HG03103 (cell line): ENCODE measurements around the gene KIAA1549.

ENCODE experiments used
- ATAC-seq: cut with Tn5 transposase; IDR thresholded peaks from one replicate; pipeline ENCODE4 v1.9.1; 2021; ENCODE audit warnings: low read depth; ENCODE audit not compliant: unreplicated experiment

The KIAA1549 gene

GRCh38 chr7:138913783-138914182, 67.4 kb downstream of the KIAA1549 start:
- ATAC-seq, result no peak

DNA sequence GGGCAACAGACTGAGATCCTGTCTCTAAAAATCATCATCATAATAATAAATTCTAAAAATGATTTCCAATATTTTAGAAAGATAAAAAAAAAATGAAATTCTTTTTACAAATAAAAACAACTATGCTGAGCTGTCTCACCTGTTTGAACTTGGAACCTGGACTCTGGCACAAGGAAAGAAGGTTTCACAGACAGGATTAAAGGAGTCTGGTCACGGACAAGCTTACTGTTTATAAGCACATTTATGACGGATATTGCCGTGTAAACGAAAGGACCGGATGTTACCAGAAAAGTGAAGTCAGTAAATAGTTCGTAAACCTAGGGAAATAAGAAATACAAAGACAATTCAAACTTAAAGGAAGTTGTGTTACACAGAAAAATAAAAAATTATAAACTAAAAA, 70.2 kb downstream of the KIAA1549 start:
- no peak for ATAC-seq

- no peak for ATAC-seq
These were observed 73.3 kb downstream of the KIAA1549 start for GRCh38 chr7:138907850-138908249.

DNA sequence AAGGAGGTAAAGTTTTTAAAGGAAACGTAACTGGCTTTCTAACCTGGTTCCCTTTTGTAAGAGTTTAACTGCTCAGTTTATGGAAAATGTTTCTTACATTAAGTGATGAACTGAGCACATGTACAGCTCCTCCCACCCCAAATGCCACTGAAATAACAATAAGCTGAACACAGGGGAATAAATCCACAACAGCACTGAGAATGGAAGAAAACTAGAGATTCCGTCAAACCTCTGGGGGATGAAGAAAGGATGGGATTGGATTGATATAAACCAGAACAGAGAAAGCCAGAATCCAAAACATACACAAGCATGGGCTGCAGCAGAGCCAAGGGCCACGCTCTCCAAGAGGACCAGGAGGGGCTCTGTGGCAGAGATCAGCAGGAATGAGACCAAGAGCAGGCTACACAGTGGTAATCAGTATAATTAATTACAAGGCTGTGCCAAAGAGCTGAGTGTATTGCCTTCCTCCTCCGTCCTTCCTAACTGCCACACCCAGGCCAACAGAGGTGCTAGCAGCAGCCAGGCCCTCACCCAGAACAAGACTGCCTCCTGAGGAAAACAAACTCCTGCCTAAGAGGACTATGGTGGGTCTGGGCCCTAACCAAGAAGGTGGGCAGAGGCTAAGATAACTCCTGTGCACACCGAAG, 73.9 kb downstream of the KIAA1549 start:
- ATAC-seq, result no peak

DNA sequence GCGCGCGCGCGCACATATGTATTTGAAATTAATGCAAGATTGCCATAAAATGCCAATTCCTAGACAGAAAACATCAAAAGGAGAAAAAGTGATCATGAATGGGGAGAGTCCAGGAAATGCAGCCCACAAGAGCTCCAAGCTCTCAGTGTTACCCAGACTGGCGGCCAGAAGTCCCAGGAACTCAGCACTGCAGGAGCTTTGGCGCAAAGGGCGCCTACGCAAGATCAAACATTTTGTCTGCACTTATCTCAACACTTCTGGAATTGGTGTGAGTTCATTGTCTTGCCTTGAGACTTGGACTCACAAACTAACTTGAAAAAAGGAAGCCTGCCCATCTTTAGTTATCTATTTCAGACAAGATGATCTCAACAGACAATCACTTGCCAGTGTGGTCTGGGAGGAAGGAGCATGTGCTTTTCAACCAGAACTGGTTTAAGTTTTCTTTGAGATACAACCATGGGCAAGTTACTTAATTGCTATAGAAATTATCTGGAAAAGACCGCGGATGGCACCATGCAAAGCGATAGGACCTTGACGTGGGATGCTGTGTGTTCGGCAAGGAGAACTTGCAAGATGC, 77.2 kb downstream of the KIAA1549 start:
- no peak for ATAC-seq

DNA sequence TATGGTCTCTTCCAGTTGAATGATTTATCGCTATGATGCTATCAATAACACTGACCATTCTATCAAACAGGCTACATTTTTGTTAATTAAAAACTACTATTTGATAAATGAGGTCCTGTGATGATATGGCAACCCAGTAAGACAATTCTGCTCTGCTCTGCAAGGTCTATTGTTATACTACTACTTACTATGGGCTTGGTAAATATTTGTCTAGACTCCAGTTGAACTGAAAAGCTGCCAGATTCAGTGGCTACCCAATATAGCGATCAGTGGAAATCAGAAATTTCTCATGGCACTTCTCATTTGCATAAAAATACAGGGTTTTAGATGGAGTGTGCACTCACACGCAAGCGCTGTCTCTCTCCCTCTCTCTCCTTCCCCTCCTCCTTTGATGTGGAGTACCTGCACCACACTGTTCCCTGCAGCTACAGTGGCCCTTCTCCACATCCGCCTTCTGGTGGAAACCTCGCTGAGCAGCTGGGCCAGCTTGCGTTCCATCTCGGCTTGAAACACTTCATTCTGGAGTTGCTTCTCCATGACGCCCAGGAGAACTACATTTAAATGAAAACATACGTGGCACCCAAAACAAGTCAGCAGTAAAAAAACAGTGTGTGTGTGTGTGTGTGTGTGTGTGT, 77.9 kb downstream of the KIAA1549 start:
- ATAC-seq, result no peak

- ATAC-seq, result no peak
These were observed 79.0 kb downstream of the KIAA1549 start for GRCh38 chr7:138902161-138902560.

GRCh38 chr7:138900035-138900828, 81.0 kb downstream of the KIAA1549 start:
- no peak for ATAC-seq

GRCh38 chr7:138898802-138899201, 82.4 kb downstream of the KIAA1549 start:
- ATAC-seq, result no peak

GRCh38 chr7:138898255-138898654, 82.9 kb downstream of the KIAA1549 start:
- ATAC-seq, result no peak

- ATAC-seq, result no peak
These were observed 85.5 kb downstream of the KIAA1549 start for GRCh38 chr7:138895679-138896078.

GRCh38 chr7:138893258-138893657, 87.9 kb downstream of the KIAA1549 start:
- no peak for ATAC-seq

DNA sequence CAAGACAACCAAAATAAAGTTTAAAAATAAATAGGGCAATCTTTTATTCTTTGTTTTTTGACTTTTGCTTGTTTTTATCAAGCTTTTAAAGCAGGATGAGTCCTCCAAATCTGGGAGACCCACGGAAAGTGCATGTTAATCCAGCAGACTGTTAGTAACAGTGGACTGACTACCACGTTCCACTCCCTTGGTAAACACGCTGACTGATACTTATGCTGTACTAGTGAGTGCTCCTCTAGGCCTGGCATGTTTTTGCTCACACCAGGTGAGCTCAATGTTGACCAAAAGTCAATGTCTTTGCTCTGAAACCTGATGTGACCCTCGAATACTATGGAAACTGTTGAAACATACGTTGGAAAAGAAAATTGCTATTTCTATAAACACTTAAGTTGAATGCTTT, 88.4 kb downstream of the KIAA1549 start:
- no peak for ATAC-seq

- ATAC-seq, result no peak
These were observed 89.1 kb downstream of the KIAA1549 start for GRCh38 chr7:138892006-138892630.

DNA sequence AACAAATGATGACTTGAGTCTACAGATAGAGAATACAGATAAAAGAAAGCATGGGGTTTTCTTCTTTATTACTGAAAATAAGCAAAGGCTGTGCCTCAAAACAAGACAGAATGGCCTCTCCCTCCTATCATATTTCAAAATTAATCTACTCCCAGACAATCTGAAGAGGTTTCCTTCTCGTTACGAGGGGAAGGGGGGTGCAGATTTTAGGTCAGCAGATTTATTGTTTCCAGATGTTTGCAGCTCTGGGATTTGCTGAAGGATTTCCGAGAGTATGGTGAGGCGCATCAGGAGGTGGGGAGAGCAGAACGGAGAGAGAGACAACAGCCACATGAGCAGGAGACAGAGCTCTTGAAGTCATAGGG, 89.8 kb downstream of the KIAA1549 start:
- ATAC-seq, result no peak

DNA sequence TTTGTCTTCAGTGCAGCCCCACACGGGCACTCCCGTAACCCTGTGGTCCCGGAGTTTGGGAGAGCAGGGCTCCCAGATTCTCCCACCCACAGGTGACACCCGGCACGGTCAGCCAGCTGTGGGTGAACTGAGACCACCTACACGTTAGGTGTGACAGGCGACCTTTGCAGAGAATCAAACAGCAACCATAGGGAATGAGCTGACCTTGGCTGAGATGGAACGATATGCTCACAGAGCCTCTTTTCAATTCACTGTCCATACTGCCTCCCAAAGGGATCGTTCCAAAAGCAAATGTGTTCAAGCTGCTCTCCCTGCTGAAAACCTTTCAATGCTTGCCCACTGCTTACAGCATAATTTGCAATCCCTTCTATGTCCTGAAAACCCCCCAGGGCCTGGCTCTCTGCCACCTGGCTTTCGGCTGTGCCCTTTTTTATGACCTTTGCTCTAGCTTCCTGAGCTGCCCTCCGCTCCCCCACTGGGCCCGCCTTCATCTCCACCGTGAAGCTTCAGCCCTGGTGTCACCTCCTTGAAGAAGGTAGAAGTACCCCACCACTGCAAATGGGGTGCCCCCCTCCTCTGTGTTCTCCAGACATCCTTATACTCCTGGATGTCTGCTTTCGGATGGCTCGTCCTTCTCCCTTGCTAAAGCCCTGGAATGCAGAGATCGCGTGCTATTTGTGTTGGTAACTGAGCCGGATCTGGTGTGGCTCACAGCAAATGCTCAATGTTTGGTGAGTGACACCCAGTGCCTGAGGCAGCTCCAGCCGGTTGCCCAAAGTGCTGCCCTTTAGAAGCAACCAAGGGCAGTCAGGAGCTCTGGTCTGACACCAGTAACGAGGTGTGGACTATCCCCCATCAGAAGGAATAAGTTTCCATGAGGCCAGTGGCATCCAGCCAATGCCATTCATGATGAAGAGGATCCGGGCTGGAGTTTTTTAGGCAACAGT, 90.4 kb downstream of the KIAA1549 start:
- ATAC-seq, result no peak

DNA sequence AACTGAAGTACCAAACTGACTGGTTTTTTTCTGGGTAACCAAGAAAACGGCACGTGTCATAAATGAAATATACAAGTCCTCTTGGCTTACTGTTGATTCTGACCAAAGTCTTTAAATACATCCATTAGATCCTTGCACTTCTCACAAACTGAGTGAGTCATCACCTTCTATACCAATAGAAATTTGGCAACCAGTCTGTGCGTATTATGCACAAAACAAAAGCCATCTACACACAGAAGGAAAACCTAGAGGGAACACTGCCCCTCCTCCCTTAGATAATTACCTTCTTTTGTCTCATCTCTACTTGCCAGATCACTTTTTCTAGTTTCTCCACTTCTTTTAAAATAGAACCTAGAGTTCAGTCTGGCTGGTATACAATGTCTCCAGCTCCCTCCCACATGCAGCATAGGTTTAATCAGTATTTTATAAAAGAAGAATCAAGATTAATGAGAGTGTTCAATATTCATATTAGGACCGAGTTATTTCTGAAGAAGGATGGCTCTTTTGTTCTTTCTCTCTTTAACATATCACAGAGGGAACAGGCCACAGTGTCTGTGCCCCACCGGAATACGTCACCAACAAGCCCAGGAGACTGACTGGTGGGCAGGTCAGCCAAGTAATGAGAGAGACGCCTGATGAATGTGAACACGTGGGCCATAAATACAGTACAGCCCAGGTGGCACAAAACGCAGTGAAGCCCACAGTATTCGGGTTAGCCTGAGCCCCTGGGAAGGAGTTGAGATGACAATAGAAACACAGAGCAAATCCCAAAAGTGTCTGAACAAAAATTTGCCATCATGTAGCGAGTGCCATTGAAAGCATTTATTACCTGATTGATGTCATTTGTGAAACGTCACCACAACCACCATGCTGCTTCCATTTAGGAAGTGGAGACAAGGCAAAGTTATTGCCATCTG, 91.3 kb downstream of the KIAA1549 start:
- ATAC-seq, result no peak

- no peak for ATAC-seq
These were observed 93.1 kb downstream of the KIAA1549 start for GRCh38 chr7:138887872-138888656.
